GM04503 (cell line): Measurements from ENCODE around the gene CGN.
"Not testable (repeated sequence)": the region's sequence is repeated elsewhere in the genome, so short reads cannot be mapped to it uniquely, and the experiment has no call there.

Source experiments
- DNase-seq: peaks from one replicate; pipeline ENCODE4 v3.0.0-alpha.2; 2012; ENCODE audit warnings: low read depth

The CGN gene

GRCh38 chr1:151502035-151502700 lies 9.0 kb upstream of the CGN start:
- DNase-seq: no peak

- no peak for DNase-seq
These were observed 8.1 kb upstream of the CGN start for GRCh38 chr1:151502859-151503780.

GRCh38 chr1:151504252-151504651 lies 6.9 kb upstream of the CGN start:
- DNase-seq: no peak

GRCh38 chr1:151504759-151505158 lies 6.4 kb upstream of the CGN start:
- DNase-seq: no peak

GRCh38 chr1:151508833-151509232 lies 2.4 kb upstream of the CGN start:
- no peak for DNase-seq

GRCh38 chr1:151509350-151510019 lies 1.7 kb upstream of the CGN start:
- DNase-seq: no peak

- no peak for DNase-seq
These were observed 1.2 kb upstream of the CGN start for GRCh38 chr1:151510020-151510405.

- DNase-seq: no peak
These were observed 602 bp upstream of the CGN start for GRCh38 chr1:151510614-151510956.

- DNase-seq: no peak
These were observed 539 bp downstream of the CGN start for GRCh38 chr1:151511636-151512215.

- no peak for DNase-seq
These were observed 1.1 kb downstream of the CGN start for GRCh38 chr1:151512326-151512725.

GRCh38 chr1:151512801-151513625 lies 1.8 kb downstream of the CGN start:
- no peak for DNase-seq

GRCh38 chr1:151513626-151514121 lies 2.5 kb downstream of the CGN start:
- no peak for DNase-seq

- no peak for DNase-seq
These were observed 3.2 kb downstream of the CGN start for GRCh38 chr1:151514366-151514765.

- no peak for DNase-seq
These were observed 4.1 kb downstream of the CGN start for GRCh38 chr1:151515265-151515664.

- DNase-seq: no peak
These were observed 4.9 kb downstream of the CGN start for GRCh38 chr1:151516031-151516511.

- DNase-seq: no peak
These were observed 7.2 kb downstream of the CGN start for GRCh38 chr1:151518431-151518830.

- no peak for DNase-seq
These were observed 7.7 kb downstream of the CGN start for GRCh38 chr1:151518936-151519335.

- DNase-seq: no peak
These were observed 8.5 kb downstream of the CGN start for GRCh38 chr1:151519667-151520066.

GRCh38 chr1:151520359-151520758 lies 9.2 kb downstream of the CGN start:
- no peak for DNase-seq

GRCh38 chr1:151522427-151522826 lies 11.2 kb downstream of the CGN start:
- not testable (repeated sequence) for DNase-seq

- no peak for DNase-seq
These were observed 12.1 kb downstream of the CGN start for GRCh38 chr1:151523326-151523725.
